SIG-M5 (cell line): ENCODE data around the gene SHISA9.

Source experiments
- DNase-seq: peaks from one replicate; lab custom pipeline; 2025; lab: John Stamatoyannopoulos, UW

SHISA9 gene

DNA sequence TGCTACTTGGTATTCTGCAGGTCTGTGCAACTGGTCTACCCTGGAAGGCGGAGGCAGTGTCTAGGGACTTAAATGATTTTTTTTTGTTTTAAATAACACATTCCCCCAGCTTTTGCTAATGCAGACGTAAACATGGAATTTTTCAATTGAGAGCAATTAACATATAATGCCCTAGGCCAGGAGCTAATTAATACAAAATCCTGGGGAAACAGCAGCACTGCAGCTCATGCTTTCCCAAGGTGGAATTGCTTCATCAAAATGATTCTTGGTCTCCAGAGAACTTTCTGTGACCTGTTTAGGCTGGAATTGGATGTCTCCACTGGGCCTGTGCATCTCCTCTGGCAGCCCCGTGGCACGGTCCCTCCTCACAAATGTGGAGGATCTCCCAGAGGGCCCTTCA, 50.6 kb downstream of the SHISA9 start:
- no peak for DNase-seq

DNA sequence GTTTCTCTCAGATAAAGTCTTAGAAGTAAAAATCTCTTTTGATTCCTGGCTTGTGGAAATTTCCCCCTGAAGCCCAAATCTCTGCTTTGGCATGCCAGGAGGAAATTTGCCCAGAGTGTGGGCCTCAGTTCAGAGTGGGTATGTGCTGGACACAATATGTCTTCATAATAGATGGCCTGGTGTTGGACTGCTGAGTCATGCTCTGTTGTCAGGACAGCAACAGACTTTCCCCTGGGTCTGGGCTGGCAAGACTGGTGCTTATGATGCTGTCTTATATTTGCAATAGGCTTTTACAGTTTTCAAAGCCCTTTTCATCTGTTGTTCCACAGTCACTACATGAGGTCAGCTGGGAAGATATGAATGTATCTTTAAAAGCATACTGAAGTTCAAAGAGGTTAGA, 57.0 kb downstream of the SHISA9 start:
- no peak for DNase-seq

DNA sequence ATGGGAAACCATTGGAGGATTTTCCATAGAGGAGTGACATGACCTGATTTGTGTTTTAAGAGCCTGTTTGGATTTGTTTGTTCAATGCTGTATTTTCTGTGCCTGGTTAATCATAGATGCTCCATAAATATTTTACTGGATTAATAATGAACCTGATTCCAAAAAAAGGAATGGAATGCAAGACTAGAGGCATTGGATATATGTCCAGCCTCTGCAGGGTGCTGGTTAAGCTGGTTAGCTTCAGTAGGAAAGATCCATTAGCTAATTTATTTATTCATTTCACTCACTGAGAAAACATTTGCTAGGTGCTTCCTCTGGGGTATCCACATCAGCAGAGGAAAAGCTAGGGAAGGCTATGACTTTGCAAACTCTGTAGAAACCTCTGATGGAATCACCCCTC, 57.7 kb downstream of the SHISA9 start:
- no peak for DNase-seq

DNA sequence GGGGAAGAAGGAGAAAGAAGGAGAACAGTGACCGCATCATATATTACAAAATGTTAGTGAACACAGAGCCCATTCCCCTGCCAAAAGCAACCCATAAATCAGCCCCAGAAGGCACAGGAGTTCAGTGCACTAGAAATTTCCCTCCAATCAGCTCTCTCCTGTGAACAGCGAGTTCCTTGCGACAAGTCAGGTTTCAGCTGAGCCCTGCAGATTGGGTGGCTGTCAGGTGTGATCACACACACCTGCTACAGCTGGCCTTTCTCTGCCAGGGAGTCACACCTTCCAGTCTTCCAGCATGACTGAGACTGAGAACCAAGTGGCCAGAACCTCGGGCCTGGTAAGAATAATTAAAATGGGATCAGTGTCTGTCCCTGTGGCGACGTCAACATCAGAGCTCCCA, 60.2 kb downstream of the SHISA9 start:
- no peak for DNase-seq

DNA sequence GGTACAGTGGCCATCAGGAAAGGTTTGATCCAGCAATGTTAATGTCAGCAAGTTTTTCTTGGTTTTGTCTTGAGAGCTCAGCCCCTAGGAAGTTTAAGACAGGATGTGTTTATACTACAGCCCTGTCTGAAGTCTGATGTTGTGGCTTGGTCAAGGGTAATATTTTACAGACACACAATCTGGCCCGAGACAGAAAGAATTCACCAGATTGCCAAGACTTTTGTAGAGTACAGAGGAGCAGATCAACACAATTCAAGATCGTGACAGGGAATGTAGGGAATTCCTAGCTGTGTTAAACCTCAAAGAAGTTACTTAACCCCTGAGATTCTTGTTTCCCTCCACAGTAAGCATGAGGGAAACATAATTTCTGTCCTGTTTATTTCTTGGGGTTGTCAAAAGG, 63.1 kb downstream of the SHISA9 start:
- DNase-seq = no peak

DNA sequence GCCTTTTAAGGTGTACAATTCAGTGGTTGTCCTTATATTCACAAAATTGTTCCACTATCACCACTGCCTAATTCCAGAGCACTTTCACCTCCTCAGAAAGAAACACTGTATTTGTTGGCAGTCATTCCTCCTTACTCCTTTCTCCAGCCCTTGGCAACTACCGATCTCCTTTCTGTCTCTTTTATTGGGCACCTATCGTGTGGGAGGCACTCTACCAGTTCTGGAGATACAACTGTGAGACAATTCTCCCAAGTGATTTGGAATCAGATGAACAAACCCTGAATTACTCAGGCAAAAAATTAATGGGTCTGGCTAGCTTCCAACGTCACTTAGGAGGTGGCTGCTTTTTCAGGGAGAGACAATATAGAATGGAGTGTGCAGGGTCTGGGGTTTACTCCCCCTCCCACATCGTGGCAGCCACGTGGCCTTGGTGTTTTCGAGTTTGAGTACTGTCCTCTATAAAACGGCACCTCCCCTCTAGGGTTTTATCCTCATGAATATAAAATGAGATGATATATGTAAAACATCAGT, 63.9 kb downstream of the SHISA9 start:
- no peak for DNase-seq

DNA sequence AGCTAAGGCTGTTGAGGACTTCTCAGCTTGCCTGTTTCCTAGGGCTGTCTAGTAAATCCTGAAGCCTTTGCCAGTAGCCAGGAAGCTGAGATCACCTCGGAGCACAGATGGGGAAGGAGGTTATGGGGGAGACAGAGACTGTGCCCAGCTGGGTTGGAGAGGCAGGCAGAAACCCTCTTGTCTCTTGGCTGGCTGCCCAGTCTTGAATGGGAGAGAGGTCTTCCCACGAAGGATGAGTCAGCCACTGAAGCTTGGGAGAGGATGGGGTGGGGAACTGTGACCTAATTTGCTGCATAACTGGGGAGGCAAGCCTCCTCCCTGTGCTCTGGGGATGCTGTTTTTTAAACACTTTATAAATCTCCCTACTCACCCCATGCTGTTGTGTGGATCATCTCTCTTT, 69.8 kb downstream of the SHISA9 start:
- DNase-seq = no peak

DNA sequence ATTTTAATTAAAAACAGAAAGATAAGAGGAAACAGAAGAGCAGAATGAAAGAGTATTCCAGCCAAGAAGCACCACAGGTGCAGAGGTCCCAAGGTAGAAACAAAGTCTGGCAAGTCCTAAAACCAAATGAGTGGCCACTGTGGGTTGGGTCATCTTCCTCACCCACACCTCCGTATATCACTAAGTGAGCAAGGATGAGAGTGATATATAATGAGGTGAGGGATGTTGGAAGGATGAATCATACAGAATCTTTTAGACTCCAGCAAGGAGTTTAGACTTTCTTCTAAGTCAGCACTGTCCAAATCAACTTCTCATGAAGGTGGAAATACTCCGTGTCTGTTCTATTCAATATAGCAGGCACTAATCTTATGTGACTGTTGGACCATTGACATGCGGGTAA, 70.8 kb downstream of the SHISA9 start:
- DNase-seq = no peak

DNA sequence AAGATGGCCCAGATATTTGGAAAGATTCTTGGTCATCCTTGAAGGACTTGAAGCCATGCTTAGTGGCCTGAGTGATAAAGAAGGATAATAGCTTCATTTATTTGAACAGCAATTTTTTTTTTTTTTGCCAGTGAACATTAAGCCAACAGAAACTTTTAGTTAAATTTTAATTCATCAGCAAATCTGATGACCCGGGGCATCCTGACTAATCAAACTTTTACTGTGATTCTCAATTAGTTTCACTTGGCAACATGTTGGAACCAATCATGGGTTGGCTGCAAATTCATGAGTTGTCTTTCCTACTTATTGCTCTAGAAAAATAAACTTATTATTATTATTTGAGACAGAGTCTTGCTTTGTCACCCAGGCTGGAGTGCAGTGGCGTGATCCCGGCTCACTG, 74.4 kb downstream of the SHISA9 start:
- DNase-seq = no peak

DNA sequence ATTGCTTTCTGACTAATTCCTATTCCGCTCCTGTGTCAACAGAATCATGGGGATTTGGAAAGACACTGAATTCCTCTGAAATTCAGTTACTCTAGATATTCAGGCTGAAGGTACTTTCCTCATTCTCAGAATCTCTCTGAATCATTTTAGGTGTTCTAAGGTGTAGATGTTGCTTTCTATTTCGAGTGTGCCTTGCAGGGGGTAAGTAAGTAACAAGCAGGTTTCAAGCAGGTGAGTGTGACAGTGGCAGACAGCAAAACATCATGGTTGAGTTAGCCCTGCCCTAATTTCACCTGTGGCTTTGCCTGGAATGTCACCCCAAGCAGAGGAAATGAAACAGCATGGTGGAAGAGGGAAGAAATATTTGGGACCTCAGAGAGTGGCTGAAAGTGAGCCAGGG, 75.1 kb downstream of the SHISA9 start:
- no peak for DNase-seq

DNA sequence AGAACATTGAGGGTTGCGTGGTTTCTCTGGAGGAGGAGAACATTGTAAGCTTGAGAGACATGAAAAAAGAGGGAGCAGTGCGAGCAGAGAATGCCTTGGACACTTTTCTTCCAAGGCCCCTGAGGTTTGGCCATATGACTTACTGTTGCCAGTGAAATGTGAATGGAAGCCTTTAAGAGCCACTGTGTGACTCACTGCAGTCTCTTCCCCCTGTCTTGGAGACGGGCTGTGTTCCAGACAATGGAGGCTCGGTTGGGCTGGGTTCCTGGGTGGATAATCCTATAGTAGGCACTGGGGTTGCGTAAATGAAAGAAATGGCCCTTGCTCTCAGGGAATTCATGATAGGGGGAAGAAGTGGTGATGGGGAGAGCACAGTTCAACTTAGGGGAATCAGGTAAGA, 75.5 kb downstream of the SHISA9 start:
- DNase-seq = no peak

DNA sequence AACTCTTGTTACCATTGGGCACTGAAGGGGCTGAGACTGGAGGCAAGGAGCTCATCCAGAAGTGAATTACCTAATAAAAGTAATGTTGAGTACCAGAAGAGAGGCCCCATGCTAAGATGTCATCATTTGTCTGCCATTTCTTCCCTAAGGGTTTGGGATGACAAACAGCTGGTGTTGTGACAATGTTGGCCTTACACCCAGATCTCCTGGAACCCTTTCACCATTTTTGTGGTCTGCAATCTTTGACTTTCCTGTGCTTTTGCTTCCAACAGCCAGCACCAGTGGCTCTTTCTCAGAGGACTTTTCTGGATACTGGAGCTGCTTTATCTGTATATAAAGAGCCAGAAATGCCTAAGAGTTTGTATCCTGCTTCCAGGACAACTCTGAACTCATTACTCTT, 84.1 kb downstream of the SHISA9 start:
- no peak for DNase-seq

DNA sequence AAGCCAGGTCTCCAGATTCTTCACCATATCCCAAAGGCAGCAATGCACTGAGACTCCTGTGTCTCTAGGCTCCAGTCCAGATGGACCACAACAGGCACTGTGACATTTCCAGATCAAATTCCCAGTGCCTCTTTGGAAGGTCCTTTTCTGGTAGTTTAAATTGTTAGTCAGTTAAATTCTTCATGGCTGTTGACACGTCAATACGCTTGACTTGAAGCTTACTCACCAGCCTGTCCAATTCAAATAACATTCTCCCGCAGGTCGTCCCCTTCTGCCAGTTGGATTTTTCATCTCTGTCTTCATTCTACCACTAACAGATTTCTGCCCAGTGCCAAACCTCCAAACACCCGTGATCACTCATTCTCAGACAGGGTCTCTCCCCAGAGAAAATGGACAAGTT, 86.7 kb downstream of the SHISA9 start:
- no peak for DNase-seq

DNA sequence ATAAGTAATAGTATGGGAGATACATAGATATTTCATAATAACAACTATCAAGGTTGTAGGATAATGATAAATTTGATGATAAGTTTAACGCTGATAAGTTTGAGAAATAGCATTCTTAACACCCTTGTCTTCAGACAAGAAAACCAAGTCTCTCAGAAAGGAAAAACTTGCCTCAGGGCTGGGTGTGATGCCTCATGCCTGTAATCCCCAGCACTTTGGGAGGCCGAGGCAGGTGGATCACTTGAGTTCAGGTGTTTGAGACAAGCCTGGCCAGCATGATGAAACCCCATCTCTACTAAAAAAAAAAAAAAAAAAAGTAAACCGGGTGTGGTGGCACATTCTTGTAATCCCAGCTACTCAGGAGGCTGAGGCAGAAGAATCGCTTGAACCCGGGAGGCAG, 90.7 kb downstream of the SHISA9 start:
- no peak for DNase-seq

DNA sequence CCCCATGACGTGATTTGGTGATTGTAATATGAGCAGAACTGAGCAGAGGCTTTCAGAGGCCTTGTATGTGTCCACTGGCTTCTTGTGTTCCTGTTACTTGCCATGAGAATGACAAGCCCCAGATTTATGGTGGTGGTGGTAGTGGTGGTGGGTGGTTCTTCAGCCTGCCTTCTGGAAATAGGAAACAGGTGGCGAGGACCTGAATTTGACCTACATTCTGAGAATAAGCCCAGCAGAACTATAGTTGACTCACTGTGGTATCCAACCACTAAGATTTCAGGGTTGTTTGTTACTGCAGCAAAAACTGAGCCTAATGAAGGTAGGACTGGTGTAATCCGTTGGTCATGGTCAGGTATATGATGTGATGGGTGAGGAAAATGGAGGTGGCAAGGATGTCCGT, 93.0 kb downstream of the SHISA9 start:
- no peak for DNase-seq

DNA sequence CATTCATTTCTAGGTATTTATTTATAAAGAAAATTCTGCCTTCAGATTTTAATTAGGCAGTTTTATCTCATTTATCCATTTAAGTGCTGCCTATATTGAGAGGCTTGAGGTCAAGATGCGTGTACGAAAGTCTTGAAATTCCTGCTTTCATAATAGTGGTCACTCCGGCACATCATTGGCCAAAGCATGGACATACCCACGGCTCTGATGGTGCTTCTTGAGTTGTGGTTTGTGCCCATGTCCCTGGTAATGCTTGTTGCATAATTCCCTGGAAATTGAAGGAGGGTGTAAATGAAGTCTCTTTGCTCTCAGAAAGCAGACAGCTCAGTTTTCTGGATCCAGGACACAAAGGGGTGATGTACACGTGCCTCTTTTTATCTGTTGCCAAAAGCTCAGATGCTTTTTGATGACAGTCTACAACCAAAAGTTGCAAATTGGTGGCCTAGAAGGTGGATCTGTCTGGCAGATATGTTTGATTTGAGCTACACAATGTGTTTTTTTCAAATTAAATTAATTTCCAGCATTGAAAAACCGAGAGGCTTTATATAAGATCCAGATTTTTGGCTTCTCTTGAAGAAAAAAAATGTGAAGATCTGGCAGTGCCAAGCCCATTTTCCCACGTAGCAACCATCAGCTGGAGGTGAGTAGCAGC, 94.4 kb downstream of the SHISA9 start:
- DNase-seq = no peak

DNA sequence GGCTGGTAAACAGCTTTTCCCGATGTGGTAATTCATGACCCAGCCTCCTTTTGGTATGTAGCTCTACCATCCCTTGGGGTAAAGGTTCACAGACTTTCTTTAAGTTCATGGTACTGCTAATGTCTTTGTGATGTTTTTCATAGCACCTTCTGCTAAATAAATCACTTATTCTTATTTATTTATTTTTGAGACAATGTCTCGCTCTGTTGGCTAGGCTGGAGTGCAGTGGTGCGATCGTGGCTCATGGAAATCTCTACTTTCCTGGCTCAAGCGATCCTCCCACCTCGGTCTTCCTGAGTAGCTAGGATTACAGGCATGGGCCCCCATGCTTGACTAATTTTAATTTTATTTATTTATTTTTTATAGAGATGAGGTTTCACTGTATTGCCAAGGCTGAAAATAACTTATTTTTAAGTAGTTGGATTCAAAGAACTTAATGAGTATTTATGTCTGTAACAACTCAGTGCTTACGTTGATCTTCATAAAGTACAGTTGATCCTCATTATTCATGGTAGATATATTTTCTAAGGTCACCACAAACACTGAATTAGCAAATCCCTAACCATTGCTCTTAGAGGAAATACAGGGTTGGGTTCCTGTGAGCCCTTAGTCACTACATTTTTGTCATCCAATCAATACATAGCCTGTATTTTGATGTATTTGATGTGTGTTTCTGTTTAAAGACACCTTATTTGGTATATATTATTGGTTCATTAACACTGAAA, 97.1 kb downstream of the SHISA9 start:
- DNase-seq = no peak

DNA sequence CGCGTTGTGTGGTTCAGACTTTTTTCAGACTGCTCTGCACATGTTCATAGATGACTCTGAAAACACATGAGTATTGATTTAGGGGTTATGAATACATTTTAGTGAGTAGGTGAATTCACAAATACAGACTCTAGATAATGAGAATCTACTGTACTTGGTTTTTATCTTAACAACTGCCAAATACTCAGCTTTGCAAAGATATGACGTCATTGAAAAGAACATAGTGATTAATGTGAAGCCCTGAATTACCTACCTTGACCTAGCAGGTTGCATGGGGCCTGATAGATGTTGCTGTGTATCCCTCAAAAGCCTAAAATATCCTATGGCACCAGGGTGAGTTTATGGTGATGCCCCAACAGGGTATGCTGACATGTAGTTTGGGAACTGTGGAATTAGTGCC, 98.0 kb downstream of the SHISA9 start:
- no peak for DNase-seq

DNA sequence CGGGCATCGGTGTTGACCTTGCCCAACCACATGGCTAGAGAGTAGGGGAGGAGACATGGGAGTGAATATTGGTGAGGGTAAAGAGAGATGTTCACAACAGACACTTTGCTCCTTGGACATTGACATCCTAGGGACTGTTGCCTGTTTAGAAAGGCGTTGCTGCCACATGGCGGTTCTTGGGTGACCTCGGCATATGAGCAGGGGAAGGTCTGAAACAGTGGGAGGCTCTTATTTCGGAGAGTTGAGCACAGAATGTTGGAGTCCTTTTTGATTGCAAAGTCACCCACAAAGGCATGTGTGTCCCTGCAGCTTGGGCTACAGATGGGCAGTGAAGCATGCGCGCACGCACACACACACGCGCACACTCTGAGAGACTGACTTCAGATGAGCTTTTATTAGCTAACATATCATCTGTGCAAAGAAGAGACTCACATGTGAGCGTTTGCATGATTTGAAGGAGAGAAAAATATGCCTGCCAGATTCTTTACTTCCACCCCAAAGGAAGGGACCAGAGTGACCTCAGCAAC, 104.4 kb downstream of the SHISA9 start:
- no peak for DNase-seq

DNA sequence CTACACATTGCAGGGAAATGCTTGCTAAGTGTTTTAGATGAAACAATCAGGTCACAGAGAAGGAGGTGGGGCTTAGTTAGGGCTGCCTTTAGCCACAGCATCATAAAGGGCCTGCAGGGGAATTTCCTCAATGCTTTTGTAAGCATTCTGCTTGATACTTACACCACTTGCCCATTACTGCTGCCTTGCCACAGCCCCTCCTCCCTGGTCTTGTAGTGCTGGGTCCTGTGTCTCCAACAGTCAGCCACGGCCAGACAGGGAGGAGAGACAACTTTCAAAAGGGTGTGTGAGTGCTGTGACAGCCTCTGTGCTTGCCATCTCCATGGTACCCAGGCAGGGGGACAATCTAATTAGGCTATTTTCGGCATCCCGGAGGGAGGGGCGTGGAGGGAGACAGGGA, 111.2 kb downstream of the SHISA9 start:
- no peak for DNase-seq

DNA sequence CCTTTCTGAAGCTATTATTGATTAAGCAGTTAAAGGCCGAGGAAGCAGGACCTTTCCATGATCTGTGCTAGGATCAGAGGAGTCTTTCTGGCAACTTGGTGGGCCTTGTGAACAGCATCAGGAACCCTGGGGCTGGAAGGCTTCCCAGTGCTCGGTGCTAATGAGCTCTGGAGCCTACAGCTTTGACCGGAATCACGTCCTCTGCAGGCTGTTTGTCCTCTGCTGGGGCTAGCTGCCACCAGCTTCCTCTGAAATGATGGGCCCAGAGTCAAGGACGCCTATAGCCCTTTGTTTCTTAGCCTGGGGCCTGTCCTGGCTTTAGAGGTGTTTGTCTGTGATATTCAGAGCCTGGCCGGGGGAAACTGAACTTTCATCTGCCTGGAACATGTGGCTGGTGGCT, 111.6 kb downstream of the SHISA9 start:
- DNase-seq = no peak

DNA sequence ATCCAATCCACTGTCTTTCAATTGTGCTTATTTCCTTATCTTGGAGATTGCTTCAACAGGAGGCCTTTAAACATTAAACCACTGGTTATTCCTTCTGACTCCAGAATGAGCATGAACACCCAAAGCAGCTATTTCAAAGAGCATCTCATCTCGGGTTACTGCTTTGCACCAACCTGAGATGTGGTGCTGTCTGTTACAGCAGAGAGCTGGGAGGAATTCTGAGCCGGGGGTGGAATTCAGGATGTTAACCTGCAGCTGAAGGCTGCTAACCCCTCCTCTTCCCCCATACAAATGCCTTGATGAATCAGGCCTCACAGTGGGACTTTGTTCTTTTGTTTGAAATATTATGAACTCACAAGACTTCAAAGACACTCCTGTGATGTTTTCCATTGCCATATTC, 113.1 kb downstream of the SHISA9 start:
- no peak for DNase-seq

DNA sequence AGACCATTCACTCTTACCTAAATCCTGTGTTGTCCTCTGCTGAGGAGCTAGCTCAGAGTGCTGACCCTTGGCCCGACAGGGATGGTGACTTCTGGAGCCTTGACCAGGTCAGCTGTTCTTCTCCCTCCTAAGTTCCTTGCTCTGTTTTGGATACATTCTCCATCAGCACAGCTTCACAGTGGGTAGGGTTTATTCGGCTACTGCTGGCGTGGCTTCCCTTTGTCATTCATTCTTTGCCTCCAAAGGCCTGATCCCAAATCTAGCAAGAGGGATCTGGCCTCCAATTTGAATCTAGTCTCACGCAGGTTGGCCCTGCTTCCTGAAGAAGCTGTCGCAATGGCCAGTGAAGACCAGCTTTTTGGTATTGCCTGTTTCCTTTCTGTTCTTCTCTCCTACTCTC, 116.6 kb downstream of the SHISA9 start:
- no peak for DNase-seq

DNA sequence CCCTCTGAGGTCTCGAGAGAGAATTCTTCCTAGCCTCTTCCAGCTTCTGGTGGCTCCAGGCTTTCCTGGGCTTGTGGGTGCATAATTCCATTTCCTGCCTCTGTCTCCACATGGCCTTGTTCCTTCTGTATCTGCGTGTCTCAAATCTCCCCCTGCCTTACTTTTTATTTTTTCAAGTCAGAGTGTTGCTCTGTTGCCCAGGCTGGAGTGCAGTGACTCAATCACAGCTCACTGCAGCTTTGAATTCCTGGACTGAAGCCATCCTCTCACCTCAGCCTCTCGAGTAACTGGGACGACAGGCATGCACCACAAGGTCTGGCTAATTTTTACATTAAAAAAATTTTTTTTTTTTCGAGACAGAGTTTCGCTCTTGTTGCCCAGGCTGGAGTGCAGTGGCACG, 120.6 kb downstream of the SHISA9 start:
- DNase-seq = no peak
